ENCODE measurements around the gene HECTD4. TPM values are rescaled to one million over a fixed set of nuclear protein-coding genes. Genes with fewer than 3 reads are reported as not detected.

Gene HECTD4
- total RNA-seq, 1 experiment from 2014 or later, result 37.4 TPM

- intact Hi-C loops (cut with micrococcal nuclease; ENCODE audit: unreplicated experiment), result no loop called here
- H3K79me2 ChIP-seq (ENCODE audit: low read depth), result no peaks in the 10 kb centered on the region
- H3K4me1 ChIP-seq (replicated peaks; ENCODE audit: insufficient read depth), result no peaks in the 10 kb centered on the region
- H3K9me2 ChIP-seq (ENCODE audit: insufficient read depth), result no peaks in the 10 kb centered on the region
- no peak overlapping the region for H3K4me2 ChIP-seq
- H3K36me3 ChIP-seq (ENCODE audit: low read depth), result no peaks in the 10 kb centered on the region
- no peak overlapping the region for H3K4me3 ChIP-seq
- H2AFZ ChIP-seq, result no peak overlapping the region
- BruUV-seq (replicated peaks), result no TSS peak
- ChIA-PET POLR2A (ENCODE audit: unreplicated experiment) (no interaction called here), CTCF (no interaction called here)
- no peak overlapping the region for H3K27ac ChIP-seq
- H3K9me3 ChIP-seq (ENCODE audit: insufficient read depth, low read depth), result no peaks in the 10 kb centered on the region
- no peak for DNase-seq
- H3K27me3 ChIP-seq (ENCODE audit: insufficient read depth, low read depth), result no peaks in the 10 kb centered on the region
- no peaks in the 10 kb centered on the region for H3F3A ChIP-seq (ENCODE audit: insufficient read depth, low read depth)
- no peak for TF ChIP-seq EZH2 (IDR thresholded peaks at IDR 0.05; ENCODE audit: low read depth)
- no peak for TF ChIP-seq CTCF (conservative IDR thresholded peaks at IDR 0.05)
- no peaks in the 10 kb centered on the region; the same call in 1 of the 2 replicates for H4K20me1 ChIP-seq (ENCODE audit: insufficient read depth)
Measured at GRCh38 chr12:112166051-112167015, 215.9 kb downstream of the HECTD4 start.

- Histone ChIP-seq H3K79me2 (ENCODE audit: low read depth) (no peaks in the 10 kb centered on the region), H3K9me3 (ENCODE audit: insufficient read depth, low read depth) (no peaks in the 10 kb centered on the region), H3F3A (ENCODE audit: insufficient read depth, low read depth) (0 out of 2 replicates have a peak, but pooled peaks cover 1% of the 10 kb centered on the region), H3K4me1 (replicated peaks; ENCODE audit: insufficient read depth) (no peaks in the 10 kb centered on the region), H3K36me3 (ENCODE audit: low read depth) (no peaks in the 10 kb centered on the region), H3K4me3 (no peak overlapping the region), H3K27me3 (ENCODE audit: insufficient read depth, low read depth) (no peaks in the 10 kb centered on the region), H2AFZ (no peak overlapping the region), H4K20me1 (ENCODE audit: insufficient read depth) (no peaks in the 10 kb centered on the region; the same call in 1 of the 2 replicates), H3K4me2 (no peak overlapping the region), H3K9me2 (ENCODE audit: insufficient read depth) (no peaks in the 10 kb centered on the region), H3K27ac (no peak overlapping the region)
- ChIA-PET CTCF (no interaction called here), POLR2A (ENCODE audit: unreplicated experiment) (interaction anchor here (0.5 kb wide), 1 partner anchor 43 kb away, joined by 4 read pairs; no protein-coding TSS in a partner anchor)
- DNase-seq, result no peak
- BruUV-seq (replicated peaks), result no TSS peak
- intact Hi-C loops (cut with micrococcal nuclease; ENCODE audit: unreplicated experiment), result no loop called here
- TF ChIP-seq CTCF (conservative IDR thresholded peaks at IDR 0.05), result no peak
- TF ChIP-seq EZH2 (IDR thresholded peaks at IDR 0.05; ENCODE audit: low read depth), result no peak
Measured at GRCh38 chr12:112165624-112166023, 216.6 kb downstream of the HECTD4 start.

GRCh38 chr12:112164011-112164660, 218.1 kb downstream of the HECTD4 start:
- no peak overlapping the region for H3K4me2 ChIP-seq
- no TSS peak for BruUV-seq (replicated peaks)
- no peak overlapping the region for H2AFZ ChIP-seq
- CTCF ChIA-PET, result no interaction called here
- H3K27ac ChIP-seq, result no peak overlapping the region
- peaks cover 6% of the 10 kb centered on the region; the same call in 1 of the 2 replicates for H3F3A ChIP-seq (ENCODE audit: insufficient read depth, low read depth)
- H4K20me1 ChIP-seq (ENCODE audit: insufficient read depth), result no peaks in the 10 kb centered on the region
- H3K4me3 ChIP-seq, result no peak overlapping the region
- DNase-seq, result no peak
- no peaks in the 10 kb centered on the region for H3K4me1 ChIP-seq (replicated peaks; ENCODE audit: insufficient read depth)
- TF ChIP-seq CTCF (conservative IDR thresholded peaks at IDR 0.05) (no peak), EZH2 (IDR thresholded peaks at IDR 0.05; ENCODE audit: low read depth) (no peak)
- no peaks in the 10 kb centered on the region for H3K9me2 ChIP-seq (ENCODE audit: insufficient read depth)
- H3K9me3 ChIP-seq (ENCODE audit: insufficient read depth, low read depth), result no peaks in the 10 kb centered on the region
- intact Hi-C loops (cut with micrococcal nuclease; ENCODE audit: unreplicated experiment), result no loop called here
- POLR2A ChIA-PET (ENCODE audit: unreplicated experiment), result interaction anchor here (0.5 kb wide), 1 partner anchor 12 kb away, joined by 7 read pairs; no protein-coding TSS in a partner anchor
- no peaks in the 10 kb centered on the region for H3K27me3 ChIP-seq (ENCODE audit: insufficient read depth, low read depth)
- no peaks in the 10 kb centered on the region for H3K79me2 ChIP-seq (ENCODE audit: low read depth)
- peaks cover 7% of the 10 kb centered on the region; the same call in 1 of the 2 replicates for H3K36me3 ChIP-seq (ENCODE audit: low read depth)

Data from PC-9 (cell line).